Activated CD4-positive, alpha-beta T cell treated with anti-CD3 and anti-CD28 coated beads, Interleukin-2, amount 50 U/mL, for 48 hours (primary cell): ENCODE measurements around the gene MOCOS.
"Not testable (repeated sequence)": the region's sequence is repeated elsewhere in the genome, so short reads cannot be mapped to it uniquely, and the experiment has no call there.

Experiments used
- DNase-seq, 2 experiments: peaks; one replicate each; pipeline ENCODE4 v3.0.0-alpha.2; 2020

MOCOS gene, protein sequence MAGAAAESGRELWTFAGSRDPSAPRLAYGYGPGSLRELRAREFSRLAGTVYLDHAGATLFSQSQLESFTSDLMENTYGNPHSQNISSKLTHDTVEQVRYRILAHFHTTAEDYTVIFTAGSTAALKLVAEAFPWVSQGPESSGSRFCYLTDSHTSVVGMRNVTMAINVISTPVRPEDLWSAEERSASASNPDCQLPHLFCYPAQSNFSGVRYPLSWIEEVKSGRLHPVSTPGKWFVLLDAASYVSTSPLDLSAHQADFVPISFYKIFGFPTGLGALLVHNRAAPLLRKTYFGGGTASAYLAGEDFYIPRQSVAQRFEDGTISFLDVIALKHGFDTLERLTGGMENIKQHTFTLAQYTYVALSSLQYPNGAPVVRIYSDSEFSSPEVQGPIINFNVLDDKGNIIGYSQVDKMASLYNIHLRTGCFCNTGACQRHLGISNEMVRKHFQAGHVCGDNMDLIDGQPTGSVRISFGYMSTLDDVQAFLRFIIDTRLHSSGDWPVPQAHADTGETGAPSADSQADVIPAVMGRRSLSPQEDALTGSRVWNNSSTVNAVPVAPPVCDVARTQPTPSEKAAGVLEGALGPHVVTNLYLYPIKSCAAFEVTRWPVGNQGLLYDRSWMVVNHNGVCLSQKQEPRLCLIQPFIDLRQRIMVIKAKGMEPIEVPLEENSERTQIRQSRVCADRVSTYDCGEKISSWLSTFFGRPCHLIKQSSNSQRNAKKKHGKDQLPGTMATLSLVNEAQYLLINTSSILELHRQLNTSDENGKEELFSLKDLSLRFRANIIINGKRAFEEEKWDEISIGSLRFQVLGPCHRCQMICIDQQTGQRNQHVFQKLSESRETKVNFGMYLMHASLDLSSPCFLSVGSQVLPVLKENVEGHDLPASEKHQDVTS

GRCh38 chr18:36187193-36187825 lies at the start of gene MOCOS:
TSS of gene MOCOS (plus strand) at chr18:36187497. CDS start at chr18:36187540, 43 bp downstream.
- peak; percentile 57 to 66 for DNase-seq

DNA sequence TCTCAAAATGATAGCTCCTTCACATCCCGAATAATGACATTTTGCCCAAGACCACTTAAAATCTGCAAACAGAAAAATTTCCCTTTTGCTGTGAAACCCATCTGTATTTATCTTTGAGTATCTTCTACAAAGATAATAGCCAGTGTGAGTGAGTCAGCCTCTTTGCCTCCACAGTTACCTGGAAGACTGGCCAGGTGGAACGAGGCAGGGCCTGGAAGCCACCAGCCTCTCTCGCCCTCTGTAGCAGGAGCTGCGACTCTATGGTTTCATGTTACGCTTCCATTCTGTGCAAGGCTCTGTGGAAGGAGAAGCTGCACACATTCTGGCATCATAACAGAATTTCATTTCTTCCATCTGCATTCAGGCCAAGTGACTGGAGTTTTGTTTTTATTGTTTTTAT lies 48.1 kb upstream of the MOCOS start:
- DNase-seq: no peak

DNA sequence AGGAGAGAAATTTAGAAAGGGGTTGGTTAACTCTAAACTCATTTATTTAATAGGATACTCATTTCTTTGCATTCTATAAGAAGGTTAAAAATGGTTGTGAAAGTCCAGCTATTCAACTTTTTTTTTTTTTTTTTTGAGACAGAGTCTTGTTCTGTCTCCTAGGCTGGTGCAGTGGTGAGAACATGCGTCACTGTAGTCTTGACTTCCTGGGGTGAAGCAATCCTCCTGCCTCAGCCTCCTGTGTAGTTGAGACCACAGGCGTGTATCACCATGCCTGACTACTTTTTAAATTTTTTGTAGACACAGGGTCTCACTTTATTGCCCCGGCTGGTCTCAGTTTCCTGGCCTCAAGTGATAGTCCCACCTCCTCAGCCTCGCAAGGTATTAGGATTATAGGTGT lies 45.7 kb upstream of the MOCOS start:
- DNase-seq: no peak

GRCh38 chr18:36142751-36143150 lies 44.5 kb upstream of the MOCOS start:
- DNase-seq: no peak

DNA sequence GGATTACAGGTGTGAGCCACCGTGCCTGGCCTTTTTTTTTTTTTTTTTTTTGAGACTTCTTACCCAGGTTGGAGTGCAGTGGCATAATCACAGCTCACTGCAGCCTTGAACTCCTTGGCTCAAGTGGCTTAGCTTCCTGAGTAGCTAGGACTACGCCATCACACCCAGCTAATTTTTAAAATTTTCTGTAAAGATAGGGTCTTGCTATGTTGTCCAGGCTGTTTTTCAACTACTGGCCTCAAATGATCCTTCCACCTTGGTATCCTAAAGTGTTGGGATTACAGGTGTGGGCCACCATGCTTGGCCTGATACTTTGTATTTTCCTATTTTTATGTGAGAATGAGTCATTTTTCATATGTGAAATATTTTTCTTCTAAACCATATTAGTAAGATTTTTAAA lies 43.9 kb upstream of the MOCOS start:
- no peak for DNase-seq

GRCh38 chr18:36149514-36150289 lies 37.6 kb upstream of the MOCOS start:
- DNase-seq: no peak

GRCh38 chr18:36152781-36153180 lies 34.5 kb upstream of the MOCOS start:
- DNase-seq: no peak

GRCh38 chr18:36153203-36153602 lies 34.1 kb upstream of the MOCOS start:
- no peak for DNase-seq

DNA sequence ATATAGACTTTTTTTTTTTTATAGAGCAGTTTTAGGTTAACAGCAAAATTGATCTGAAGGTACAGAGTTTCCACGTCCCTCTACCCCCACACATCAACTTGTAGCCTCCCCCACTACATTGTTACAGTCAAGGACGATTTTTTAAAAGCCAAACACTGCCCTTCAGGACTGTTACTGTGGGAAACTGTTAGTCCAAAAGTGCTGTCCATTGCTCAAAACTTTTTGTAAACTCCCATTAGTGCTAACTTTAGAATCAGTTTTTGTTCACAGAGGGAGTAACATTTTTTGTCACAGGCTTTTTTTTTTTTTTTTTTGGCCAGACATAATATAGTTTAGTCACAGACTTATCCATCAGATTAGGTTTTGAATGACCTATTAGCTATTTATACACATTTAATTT lies 33.5 kb upstream of the MOCOS start:
- no peak for DNase-seq

- DNase-seq: no peak
Measured at GRCh38 chr18:36155851-36156757, 31.2 kb upstream of the MOCOS start.

- no peak for DNase-seq
Measured at GRCh38 chr18:36157441-36157840, 29.9 kb upstream of the MOCOS start.

DNA sequence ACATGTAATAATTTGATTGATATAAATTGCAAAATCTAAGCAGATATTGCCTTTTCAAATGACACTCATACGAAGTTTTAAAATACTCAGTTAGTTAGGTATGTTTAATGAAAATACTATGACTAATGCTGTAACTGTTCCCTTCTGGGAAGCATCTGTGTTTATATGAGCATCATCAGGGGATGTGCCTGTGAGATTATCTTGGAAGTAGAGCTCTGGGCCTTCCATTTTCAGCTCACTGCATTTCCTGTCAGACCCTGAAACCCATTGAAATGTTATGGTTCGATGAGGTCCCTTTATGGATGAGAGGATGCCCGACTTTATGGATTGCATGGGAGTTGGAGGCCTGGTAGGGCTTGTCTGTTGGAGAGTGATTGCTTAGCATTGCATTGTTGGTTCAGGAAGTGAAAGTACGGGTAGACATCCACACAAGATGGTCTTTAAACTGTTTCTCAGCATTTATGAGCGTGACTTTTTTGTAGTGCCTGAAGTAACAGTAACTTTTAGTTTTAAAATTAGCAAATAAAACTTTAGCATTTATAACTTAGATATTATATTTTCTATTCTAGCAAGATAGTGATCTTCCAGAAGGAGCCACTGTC lies 28.9 kb upstream of the MOCOS start:
- no peak for DNase-seq

DNA sequence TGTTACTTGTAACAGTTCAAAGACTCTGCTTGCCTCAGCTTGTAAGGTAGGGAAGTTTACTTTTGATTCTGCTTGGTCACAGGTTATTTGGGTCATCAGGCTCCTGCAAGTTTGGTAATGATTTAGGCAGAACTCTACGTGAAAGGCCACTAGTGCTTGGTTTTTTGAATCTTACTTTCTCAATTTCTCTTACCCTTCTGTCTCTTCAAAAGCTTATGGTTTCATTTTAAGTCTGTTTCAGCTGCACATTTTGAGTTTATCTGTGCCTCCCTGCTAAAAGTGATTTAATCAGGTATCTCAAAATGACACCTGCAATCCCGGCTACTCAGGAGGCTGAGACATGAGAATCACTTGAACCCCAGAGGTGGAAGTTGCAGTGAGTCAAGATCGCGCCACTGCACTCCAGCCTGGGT lies 26.3 kb upstream of the MOCOS start:
- DNase-seq: peak in 1 of 2 experiments; percentile 16

GRCh38 chr18:36162981-36163380 lies 24.3 kb upstream of the MOCOS start:
- no peak for DNase-seq

DNA sequence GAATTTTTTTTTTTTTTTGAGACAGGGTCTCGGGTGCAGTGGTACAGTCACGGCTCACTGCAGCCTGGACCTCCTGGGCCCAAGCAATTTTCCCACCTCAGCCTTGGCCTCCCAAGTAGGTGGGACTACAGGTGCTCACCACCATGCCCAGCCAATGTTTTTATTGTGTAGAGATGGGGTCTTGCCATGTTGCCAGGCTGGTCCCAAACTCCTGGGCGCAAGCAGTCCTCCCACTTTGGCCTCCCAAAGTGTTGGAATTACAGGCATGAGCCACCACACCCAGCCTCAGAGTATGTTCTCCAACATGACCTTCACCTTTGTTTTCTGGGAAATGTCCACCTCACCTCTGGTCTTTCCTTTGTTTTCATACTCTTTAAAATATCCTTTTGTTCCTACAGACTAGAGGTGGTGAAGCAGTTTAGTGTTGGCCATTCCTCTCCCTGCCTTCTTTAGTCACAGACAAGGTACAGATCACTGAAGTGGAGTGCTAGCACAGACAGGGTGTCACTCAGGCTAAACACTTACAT lies 19.5 kb upstream of the MOCOS start:
- no peak for DNase-seq

GRCh38 chr18:36168296-36168695 lies 19.0 kb upstream of the MOCOS start:
- not testable (repeated sequence) for DNase-seq

- DNase-seq: no peak
Measured at GRCh38 chr18:36169938-36170337, 17.4 kb upstream of the MOCOS start.

- no peak for DNase-seq
Measured at GRCh38 chr18:36175481-36175880, 11.8 kb upstream of the MOCOS start.

- DNase-seq: no peak
Measured at GRCh38 chr18:36176177-36176584, 11.1 kb upstream of the MOCOS start.

DNA sequence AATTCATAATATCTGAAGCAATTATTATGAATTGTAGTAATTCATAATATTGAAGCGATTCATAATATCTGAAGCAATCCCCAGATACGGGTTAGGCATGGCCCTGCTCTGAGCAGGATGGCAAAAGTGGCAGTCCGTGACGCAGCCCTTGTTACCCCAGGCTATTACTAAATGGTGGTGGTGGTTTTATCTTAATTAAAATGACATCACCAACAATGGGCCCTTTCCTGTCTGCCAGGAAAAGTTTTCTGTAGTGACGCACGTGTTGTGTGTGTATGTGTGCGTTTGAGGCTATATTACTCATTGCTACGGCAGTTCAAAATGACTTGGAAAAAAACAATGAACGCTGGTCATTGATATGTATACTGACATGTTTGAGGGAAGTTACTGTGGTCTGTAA lies 10.6 kb upstream of the MOCOS start:
- DNase-seq: no peak

- DNase-seq: no peak
Measured at GRCh38 chr18:36177913-36178312, 9.4 kb upstream of the MOCOS start.
